ENCODE data around the gene LCE3A. TPM values are rescaled to one million over a fixed set of nuclear protein-coding genes. Genes with fewer than 3 reads are reported as not detected.

Gene LCE3A
- total RNA-seq, 1 experiment from 2014 or later = not detected

DNA sequence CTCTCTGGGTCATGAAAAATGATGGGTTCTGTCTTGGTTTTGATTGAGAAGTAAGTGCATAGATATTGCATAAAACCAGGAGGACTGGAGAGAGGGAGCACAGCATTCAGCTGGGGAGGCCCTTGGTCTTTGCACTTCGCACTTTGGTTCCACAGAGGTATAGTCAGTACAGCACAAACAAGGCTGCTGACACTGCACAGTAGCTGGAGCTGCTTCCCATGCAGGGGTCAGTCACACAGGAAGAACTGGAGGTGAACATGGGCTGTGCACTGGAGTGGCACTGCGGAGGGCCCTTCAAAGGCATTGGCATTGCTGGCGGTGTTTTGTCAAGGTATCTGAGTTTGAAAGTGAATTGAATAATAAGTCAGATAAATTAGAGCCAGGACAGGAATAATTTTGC lies 35.7 kb upstream of the LCE3A start (continued):
- TF ChIP-seq TCF7L2 (IDR thresholded peaks at IDR 0.05; ENCODE audit: borderline replicate concordance, extremely low read depth, insufficient read depth, insufficient read length) = no peak
- no peak for TF ChIP-seq ZNF274 (IDR thresholded peaks at IDR 0.05; ENCODE audit: low read depth, low read length)
- no peak for TF ChIP-seq EGR1 (IDR thresholded peaks at IDR 0.05; ENCODE audit: low read depth)
- TF ChIP-seq, protein P1, sequence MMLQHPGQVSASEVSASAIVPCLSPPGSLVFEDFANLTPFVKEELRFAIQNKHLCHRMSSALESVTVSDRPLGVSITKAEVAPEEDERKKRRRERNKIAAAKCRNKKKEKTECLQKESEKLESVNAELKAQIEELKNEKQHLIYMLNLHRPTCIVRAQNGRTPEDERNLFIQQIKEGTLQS (IDR thresholded peaks at IDR 0.05) = no peak
- TF ChIP-seq CEBPB (IDR thresholded peaks at IDR 0.05; ENCODE audit: low read depth) = no peak
- no peak for TF ChIP-seq ZFX (IDR thresholded peaks at IDR 0.05)
- TF ChIP-seq EZH2 (IDR thresholded peaks at IDR 0.05) = no peak

DNA sequence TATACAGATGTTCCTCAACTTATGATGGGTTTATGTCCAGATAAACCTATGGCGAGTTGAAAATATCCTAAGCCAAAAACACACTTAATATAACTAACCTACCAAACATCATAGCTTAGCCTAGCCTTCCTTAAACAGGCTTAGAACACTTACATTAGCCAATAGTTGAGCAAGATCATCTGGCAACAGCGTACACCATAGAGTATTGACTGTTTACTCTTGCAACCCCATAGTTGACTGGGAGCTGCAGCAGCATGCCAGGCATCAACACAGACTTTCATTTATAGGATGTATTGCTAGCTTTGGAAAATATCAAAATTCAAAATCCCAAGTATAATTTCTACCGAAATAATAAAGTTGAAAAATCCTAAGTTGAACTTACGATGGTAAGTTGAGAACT lies 34.8 kb upstream of the LCE3A start:
- TF ChIP-seq CBX3 (IDR thresholded peaks at IDR 0.05; ENCODE audit: low read depth) (no peak), SIN3A (IDR thresholded peaks at IDR 0.05; ENCODE audit: low read depth) (no peak), ZFX (IDR thresholded peaks at IDR 0.05) (no peak), SRF (IDR thresholded peaks at IDR 0.05; ENCODE audit: low read depth) (no peak), POLR2A (IDR thresholded peaks at IDR 0.05; ENCODE audit: borderline replicate concordance, extremely low read depth, insufficient read depth, insufficient read length) (no peak), ELF1 (IDR thresholded peaks at IDR 0.05; ENCODE audit: borderline replicate concordance, low read depth) (no peak), SP1 (IDR thresholded peaks at IDR 0.05; ENCODE audit: low read depth) (no peak), FOSL1 (IDR thresholded peaks at IDR 0.05; ENCODE audit: low read depth) (no peak), EZH2 (IDR thresholded peaks at IDR 0.05) (no peak), CEBPB (IDR thresholded peaks at IDR 0.05; ENCODE audit: low read depth) (no peak), YY1 (IDR thresholded peaks at IDR 0.05; ENCODE audit: extremely low read depth, insufficient replicate concordance, low read depth, low read length) (no peak), EZH2phosphoT487 (IDR thresholded peaks at IDR 0.05; ENCODE audit: borderline replicate concordance) (no peak), TCF7L2 (IDR thresholded peaks at IDR 0.05; ENCODE audit: borderline replicate concordance, extremely low read depth, insufficient read depth, insufficient read length) (no peak), JUND (IDR thresholded peaks at IDR 0.05) (no peak), RAD21 (IDR thresholded peaks at IDR 0.05; ENCODE audit: low read depth) (no peak), ZNF274 (IDR thresholded peaks at IDR 0.05; ENCODE audit: low read depth, low read length) (no peak)
- TF ChIP-seq, protein P2, sequence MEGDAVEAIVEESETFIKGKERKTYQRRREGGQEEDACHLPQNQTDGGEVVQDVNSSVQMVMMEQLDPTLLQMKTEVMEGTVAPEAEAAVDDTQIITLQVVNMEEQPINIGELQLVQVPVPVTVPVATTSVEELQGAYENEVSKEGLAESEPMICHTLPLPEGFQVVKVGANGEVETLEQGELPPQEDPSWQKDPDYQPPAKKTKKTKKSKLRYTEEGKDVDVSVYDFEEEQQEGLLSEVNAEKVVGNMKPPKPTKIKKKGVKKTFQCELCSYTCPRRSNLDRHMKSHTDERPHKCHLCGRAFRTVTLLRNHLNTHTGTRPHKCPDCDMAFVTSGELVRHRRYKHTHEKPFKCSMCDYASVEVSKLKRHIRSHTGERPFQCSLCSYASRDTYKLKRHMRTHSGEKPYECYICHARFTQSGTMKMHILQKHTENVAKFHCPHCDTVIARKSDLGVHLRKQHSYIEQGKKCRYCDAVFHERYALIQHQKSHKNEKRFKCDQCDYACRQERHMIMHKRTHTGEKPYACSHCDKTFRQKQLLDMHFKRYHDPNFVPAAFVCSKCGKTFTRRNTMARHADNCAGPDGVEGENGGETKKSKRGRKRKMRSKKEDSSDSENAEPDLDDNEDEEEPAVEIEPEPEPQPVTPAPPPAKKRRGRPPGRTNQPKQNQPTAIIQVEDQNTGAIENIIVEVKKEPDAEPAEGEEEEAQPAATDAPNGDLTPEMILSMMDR (IDR thresholded peaks at IDR 0.05 in 2 of 3, conservative IDR thresholded peaks at IDR 0.05 in 1 of 3; ENCODE audit: borderline replicate concordance in 1 of 3, insufficient read depth in 1 of 3, low read depth in 2 of 3, low read length in 2 of 3) = no peak
- TF ChIP-seq, protein P1 (IDR thresholded peaks at IDR 0.05) = no peak
- TF ChIP-seq, protein P3, sequence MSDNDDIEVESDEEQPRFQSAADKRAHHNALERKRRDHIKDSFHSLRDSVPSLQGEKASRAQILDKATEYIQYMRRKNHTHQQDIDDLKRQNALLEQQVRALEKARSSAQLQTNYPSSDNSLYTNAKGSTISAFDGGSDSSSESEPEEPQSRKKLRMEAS (IDR thresholded peaks at IDR 0.05) = no peak
- TF ChIP-seq, protein P4, sequence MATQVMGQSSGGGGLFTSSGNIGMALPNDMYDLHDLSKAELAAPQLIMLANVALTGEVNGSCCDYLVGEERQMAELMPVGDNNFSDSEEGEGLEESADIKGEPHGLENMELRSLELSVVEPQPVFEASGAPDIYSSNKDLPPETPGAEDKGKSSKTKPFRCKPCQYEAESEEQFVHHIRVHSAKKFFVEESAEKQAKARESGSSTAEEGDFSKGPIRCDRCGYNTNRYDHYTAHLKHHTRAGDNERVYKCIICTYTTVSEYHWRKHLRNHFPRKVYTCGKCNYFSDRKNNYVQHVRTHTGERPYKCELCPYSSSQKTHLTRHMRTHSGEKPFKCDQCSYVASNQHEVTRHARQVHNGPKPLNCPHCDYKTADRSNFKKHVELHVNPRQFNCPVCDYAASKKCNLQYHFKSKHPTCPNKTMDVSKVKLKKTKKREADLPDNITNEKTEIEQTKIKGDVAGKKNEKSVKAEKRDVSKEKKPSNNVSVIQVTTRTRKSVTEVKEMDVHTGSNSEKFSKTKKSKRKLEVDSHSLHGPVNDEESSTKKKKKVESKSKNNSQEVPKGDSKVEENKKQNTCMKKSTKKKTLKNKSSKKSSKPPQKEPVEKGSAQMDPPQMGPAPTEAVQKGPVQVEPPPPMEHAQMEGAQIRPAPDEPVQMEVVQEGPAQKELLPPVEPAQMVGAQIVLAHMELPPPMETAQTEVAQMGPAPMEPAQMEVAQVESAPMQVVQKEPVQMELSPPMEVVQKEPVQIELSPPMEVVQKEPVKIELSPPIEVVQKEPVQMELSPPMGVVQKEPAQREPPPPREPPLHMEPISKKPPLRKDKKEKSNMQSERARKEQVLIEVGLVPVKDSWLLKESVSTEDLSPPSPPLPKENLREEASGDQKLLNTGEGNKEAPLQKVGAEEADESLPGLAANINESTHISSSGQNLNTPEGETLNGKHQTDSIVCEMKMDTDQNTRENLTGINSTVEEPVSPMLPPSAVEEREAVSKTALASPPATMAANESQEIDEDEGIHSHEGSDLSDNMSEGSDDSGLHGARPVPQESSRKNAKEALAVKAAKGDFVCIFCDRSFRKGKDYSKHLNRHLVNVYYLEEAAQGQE (IDR thresholded peaks at IDR 0.05; ENCODE audit: low read depth) = no peak
- no peak overlapping the region for H2AFZ ChIP-seq (ENCODE audit: low read depth, low read length, poor library complexity, severe bottlenecking)
- POLR2A ChIA-PET = no interaction called here
- H3K9me2 ChIP-seq (ENCODE audit: insufficient read depth) = no peaks in the 10 kb centered on the region
- ATAC-seq (no peak), DNase-seq (ENCODE audit: low read depth, low spot score) (no peak)
- H4K20me1 ChIP-seq (ENCODE audit: insufficient read depth) = no peaks in the 10 kb centered on the region
- BruUV-seq (replicated peaks) = no TSS peak
- RAD21 ChIA-PET (ENCODE audit: low non-redundant PET in 1 of 2, low total read pairs in 2 of 2, uncharacterized antibody in 2 of 2, unreplicated experiment in 2 of 2) = no interaction called here
- no peaks in the 10 kb centered on the region for H3K36me3 ChIP-seq (ENCODE audit: control insufficient read depth in 1 of 2, insufficient read depth in 2 of 2, low read length in 2 of 2)
- H3K4me2 ChIP-seq (ENCODE audit: low read length) = no peak overlapping the region
- CTCF ChIA-PET = interaction anchor here (0.9 kb wide), 1 partner anchor 213 kb away, joined by 3 read pairs; no protein-coding TSS in a partner anchor
- H3K27me3 ChIP-seq (ENCODE audit: insufficient read depth, low read length) = peaks cover 46% of the 10 kb centered on the region
- intact Hi-C loops (cut with micrococcal nuclease) = no loop called here
- H3K4me1 ChIP-seq (ENCODE audit: control insufficient read depth in 1 of 2, insufficient read depth in 2 of 2, low read length in 2 of 2) = no peaks in the 10 kb centered on the region
- H3K4me3 ChIP-seq (replicated peaks in 1 of 2; ENCODE audit: low read depth in 1 of 2, low read length in 2 of 2) = no peak overlapping the region
- H3K27ac ChIP-seq (ENCODE audit: low read depth, low read length) = no peak overlapping the region
- no peaks in the 10 kb centered on the region for H3K79me2 ChIP-seq (ENCODE audit: insufficient read depth, low read length)
- H3K9me3 ChIP-seq (ENCODE audit: control insufficient read depth in 1 of 2, insufficient read depth in 1 of 2, low read depth in 1 of 2, low read length in 2 of 2) = no peaks in the 10 kb centered on the region
- no peak overlapping the region for H3K9ac ChIP-seq (ENCODE audit: low read length)

All from HCT116 (cell line).